Mammary epithelial cell (primary cell): Measurements from ENCODE around the gene SHANK1.

Source experiments
- CTCF ChIP-seq, 2 donors: IDR thresholded peaks in 1 of 2; conservative IDR thresholded peaks in 1 of 2; 2 replicates each; pipeline ENCODE4 v1.5.1; 2011 to 2012; ENCODE audit warnings: inconsistent platforms in 2 of 2, low read length in 2 of 2, mild to moderate bottlenecking in 2 of 2, control low read depth in 1 of 2, low read depth in 1 of 2; ENCODE audit not compliant: insufficient read depth in 1 of 2; ENCODE audit errors: extremely low read depth in 1 of 2
- EZH2 ChIP-seq: IDR thresholded peaks from 2 replicates; pipeline ENCODE4 v1.6.1; 2012; ENCODE audit warnings: low read length, inconsistent platforms, borderline replicate concordance

GRCh38 chr19:50628551-50628950 is 91.1 kb downstream of the SHANK1 start:
- TF ChIP-seq CTCF (conservative IDR thresholded peaks at IDR 0.05 in 1 of 2, IDR thresholded peaks at IDR 0.05 in 1 of 2; ENCODE audit: extremely low read depth in 1 of 2, insufficient read depth in 1 of 2, low read depth in 1 of 2, low read length in 2 of 2) = no peak
- TF ChIP-seq EZH2 = no peak
